Upper lobe of left lung (tissue), 6 donors: ENCODE results near the gene ANKRD36B. TPM values are rescaled to one million over a fixed set of nuclear protein-coding genes. Genes with fewer than 3 reads are reported as not detected.
"Not testable (repeated sequence)": the region's sequence is repeated elsewhere in the genome, so short reads cannot be mapped to it uniquely, and the experiment has no call there.

Experiments used
- ATAC-seq, 2 donors: fragments of 200-7000 bp; cut with Tn5 transposase; one replicate each; pipeline ENCODE4 v1.9.1; 2022; ENCODE audit warnings: mild to moderate bottlenecking in 2 of 2, moderate library complexity in 2 of 2; ENCODE audit not compliant: low FRiP score in 2 of 2
- DNase-seq, 2 donors: peaks; one replicate each; pipeline ENCODE4 v3.0.0-alpha.2; 2019 to 2020
- H3K27ac ChIP-seq, 4 donors: fragments of 200-600 bp; sonication (generic); one replicate each; pipeline ENCODE4 v1.5.1; 2016 to 2019
- H3K27me3 ChIP-seq, 4 donors: fragments of 200-600 bp; sonication (generic); one replicate each; pipeline ENCODE4 v1.5.1; 2017 to 2019
- H3K36me3 ChIP-seq, 4 donors: fragments of 200-600 bp; sonication (generic); one replicate each; pipeline ENCODE4 v1.5.1; 2016 to 2019
- H3K4me1 ChIP-seq, 4 donors: fragments of 200-600 bp; sonication (generic); one replicate each; pipeline ENCODE4 v1.5.1; 2018 to 2019
- H3K4me3 ChIP-seq, 4 donors: fragments of 200-600 bp; sonication (generic); one replicate each; pipeline ENCODE4 v1.5.1; 2017 to 2019; ENCODE audit warnings: mild to moderate bottlenecking in 2 of 4, moderate library complexity in 1 of 4
- H3K9me3 ChIP-seq, 4 donors: fragments of 200-600 bp; sonication (generic); one replicate each; pipeline ENCODE4 v1.5.1; 2018 to 2019
- EP300 ChIP-seq, 4 donors: sonication (generic); formaldehyde crosslinking; IDR thresholded peaks; one replicate each; pipeline ENCODE4 v1.5.1; 2017; ENCODE audit warnings: antibody characterized with exemption in 4 of 4, control low read depth in 2 of 4
- POLR2A ChIP-seq, 4 donors: fragments of 450-650 bp; IDR thresholded peaks; one replicate each; pipeline ENCODE4 v1.5.1; 2016 to 2017; ENCODE audit warnings: antibody characterized with exemption in 4 of 4, mild to moderate bottlenecking in 2 of 4
- POLR2AphosphoS5 ChIP-seq, 2 donors: sonication (generic); formaldehyde crosslinking; IDR thresholded peaks; one replicate each; pipeline ENCODE4 v1.5.1; 2017; ENCODE audit warnings: antibody characterized with exemption in 2 of 2
- WGBS, 2 donors: methylation state at CpG; one replicate each; pipeline ENCODE4 v1.1.5; 2017 to 2018; 5-methylcytosine and 5-hydroxymethylcytosine counted together
- total RNA-seq, 6 donors: library from RNA; depleted of rRNA in 4 of 6; stranded (reverse); fragments of >200 nt in 4 of 6; gene quantifications; one replicate each; pipeline versions ENCODE4 v1.1.0 to v1.2.1, GENCODE V29; 2016 to 2021
- TF ChIP-seq, protein P1 (sequence below), 6 experiments: fragments of 450-650 bp in 4 of 6; fragments of 200-600 bp in 2 of 6; sonication (generic) in 2 of 6; IDR thresholded peaks; one replicate each; pipeline ENCODE4 v1.5.1; 2016 to 2019; ENCODE audit warnings: antibody characterized with exemption in 6 of 6
- donor health status: DM: no; HTN: no; CAD: no; lungs with moderate emphysema.
- donor health status: DM: no; HTN: yes; CAD: no; lungs with severe emphysema.

Gene ANKRD36B
- total RNA-seq, result 100 to 1,000 TPM in 1 of 6 donors, 10 to 100 TPM in 5; 11.0 to 211 (median 37.5) TPM

- H3K36me3 ChIP-seq, H3K27me3 ChIP-seq: not testable (repeated sequence)
- peak within 1 kb of the TSS; percentile 85 to 95 (median 92) for H3K27ac ChIP-seq
These were observed at the start of gene ANKRD36B for GRCh38 chr2:97589598-97590510. TSS of gene ANKRD36B (minus strand) at chr2:97589877. CDS start at chr2:97589685, 192 bp downstream.

DNA sequence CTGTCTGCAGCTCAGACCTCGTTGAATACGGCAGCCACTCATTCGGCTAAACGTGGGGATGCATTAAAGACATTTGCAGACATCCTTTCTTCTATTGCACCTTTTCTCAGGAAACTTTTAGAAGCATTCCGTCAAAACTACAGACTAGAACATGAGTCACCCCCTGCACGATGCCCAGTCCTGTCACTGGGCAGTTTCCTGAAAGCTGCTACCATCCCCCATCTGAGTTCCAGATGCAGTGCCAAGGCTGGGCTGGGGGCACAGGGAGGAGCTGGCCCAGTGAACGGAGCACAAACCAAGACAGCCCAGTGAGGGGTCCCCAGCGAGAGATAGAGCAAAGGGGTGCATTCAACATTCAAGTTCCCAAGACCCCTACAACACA, 36.4 kb upstream of the ANKRD36B start:
- not testable (repeated sequence) for H3K36me3 ChIP-seq, H3K4me1 ChIP-seq, DNase-seq, H3K9me3 ChIP-seq, H3K4me3 ChIP-seq, ATAC-seq, H3K27me3 ChIP-seq, H3K27ac ChIP-seq
- 66 to 77% methylated on average over 7 to 8 of the region's 8 CpGs for WGBS, 2 donors

More at GRCh38 chr2:97589598-97590510, at the start of gene ANKRD36B:
- DNase-seq (peak; percentile 76 to 83), ATAC-seq (peak; percentile 89 to 91)
- WGBS, 2 donors, result 0% methylated on average over 3 to 16 of the region's 90 CpGs
- H3K4me3 ChIP-seq, result peak within 1 kb of the TSS; percentile 47 to 76 (median 62)
- H3K4me1 ChIP-seq, H3K9me3 ChIP-seq: not testable (repeated sequence)
- TF ChIP-seq POLR2AphosphoS5 (IDR thresholded peaks at IDR 0.05), result peak in 1 of 2 donors; percentile 52

DNA sequence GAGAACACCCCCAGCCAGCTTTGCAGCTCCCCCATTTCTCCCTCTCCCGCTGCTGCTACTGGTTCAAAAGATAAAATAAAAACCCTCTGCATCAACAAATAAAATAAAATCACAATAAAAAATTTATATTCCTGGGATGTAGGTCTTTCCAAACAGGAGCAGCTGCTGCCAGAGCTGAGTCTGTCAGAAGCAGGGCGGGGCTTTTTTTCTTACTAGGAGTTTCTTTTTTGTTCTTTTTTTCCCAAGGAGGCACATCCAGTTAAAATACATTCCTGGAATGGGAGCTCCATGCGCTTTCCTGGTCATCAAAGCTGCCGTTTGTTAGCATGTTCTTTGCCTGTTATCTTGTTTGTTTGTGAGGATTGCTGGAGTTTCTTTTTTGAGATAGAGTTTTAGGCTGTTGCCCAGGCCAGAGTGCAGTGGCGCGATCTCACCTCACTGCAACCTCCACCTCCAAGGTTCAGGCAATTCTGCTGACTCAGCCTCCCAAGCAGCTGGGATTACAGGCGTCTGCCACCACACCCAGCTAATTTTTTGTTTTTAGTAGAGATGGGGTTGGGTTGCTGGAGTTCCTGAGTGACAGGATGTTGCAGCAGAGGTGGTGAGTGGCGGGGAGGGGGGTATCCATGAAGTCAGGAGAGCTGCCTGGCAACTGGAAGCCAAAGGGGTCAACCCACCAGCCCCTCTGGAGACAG, 35.8 kb upstream of the ANKRD36B start:
- H3K27ac ChIP-seq, H3K4me1 ChIP-seq, H3K9me3 ChIP-seq, H3K27me3 ChIP-seq, H3K36me3 ChIP-seq, H3K4me3 ChIP-seq, DNase-seq, ATAC-seq: not testable (repeated sequence)
- WGBS, 2 donors, result 29% methylated on average over 1 of the region's 8 CpGs; no CpG with 5 or more reads in 1 of the 2 donors

DNA sequence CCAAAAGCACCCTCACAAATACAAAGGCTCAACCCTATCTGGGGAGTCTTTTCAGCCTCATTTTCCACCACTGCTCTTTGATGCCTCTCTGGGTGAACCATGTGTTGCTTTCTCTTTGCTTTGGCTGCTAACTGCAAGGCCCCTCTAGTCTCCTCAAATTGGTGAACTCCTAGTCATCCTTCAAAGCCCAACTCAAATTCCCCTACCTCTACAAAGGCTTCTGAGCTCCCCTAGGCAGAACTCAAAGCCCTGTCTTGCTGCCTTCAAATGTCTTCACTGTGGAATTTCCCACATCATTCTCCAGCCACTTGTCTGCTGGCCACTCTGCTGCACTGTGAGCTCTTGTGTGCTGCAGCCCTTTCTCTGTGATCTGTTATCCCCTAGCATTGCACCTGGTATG, 33.3 kb upstream of the ANKRD36B start:
- H3K36me3 ChIP-seq, DNase-seq, ATAC-seq, H3K27me3 ChIP-seq, H3K9me3 ChIP-seq, H3K4me1 ChIP-seq, H3K27ac ChIP-seq, H3K4me3 ChIP-seq: not testable (repeated sequence)

GRCh38 chr2:97620492-97620891, 30.8 kb upstream of the ANKRD36B start:
- not testable (repeated sequence) for H3K36me3 ChIP-seq, H3K27ac ChIP-seq, ATAC-seq, H3K4me3 ChIP-seq, DNase-seq, H3K9me3 ChIP-seq, H3K27me3 ChIP-seq, H3K4me1 ChIP-seq
- WGBS, 2 donors, result 82 to 91% methylated on average over 1 of the region's 1 CpG

- H3K27me3 ChIP-seq, H3K4me3 ChIP-seq, H3K4me1 ChIP-seq, DNase-seq, H3K9me3 ChIP-seq, H3K36me3 ChIP-seq, H3K27ac ChIP-seq: not testable (repeated sequence)
- ATAC-seq, result peak in 1 of 2 donors; percentile 78
- 100% methylated on average over 3 of the region's 14 CpGs; no CpG with 5 or more reads in 1 of the 2 donors for WGBS, 2 donors
These were observed 29.5 kb upstream of the ANKRD36B start for GRCh38 chr2:97618939-97619827.

DNA sequence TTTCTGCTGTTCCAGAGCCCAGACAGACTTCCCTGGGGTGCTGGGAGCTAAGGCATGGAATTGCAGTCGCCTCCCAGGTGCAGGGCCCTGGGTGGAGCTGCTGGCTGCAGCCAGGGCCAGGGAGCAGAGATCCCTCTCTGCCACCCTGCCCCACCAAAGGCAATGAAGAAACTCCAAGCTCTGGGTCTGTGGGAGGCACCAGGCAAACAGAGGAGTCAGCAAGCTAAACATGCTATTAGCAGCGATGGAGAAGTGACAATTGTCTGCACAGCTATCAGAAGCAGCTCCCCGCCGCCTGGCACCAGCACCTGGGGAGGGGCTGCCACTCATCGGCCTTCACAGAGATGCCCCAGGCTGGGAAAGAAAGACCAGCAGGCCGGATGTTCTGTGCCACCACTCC, 28.2 kb upstream of the ANKRD36B start:
- H3K27ac ChIP-seq, result no peak overlapping the region
- no peaks in the 10 kb centered on the region for H3K4me1 ChIP-seq
- H3K27me3 ChIP-seq, result no peaks in the 10 kb centered on the region
- H3K36me3 ChIP-seq, result no peaks in the 10 kb centered on the region
- ATAC-seq, result no peak
- DNase-seq, result no peak
- H3K9me3 ChIP-seq, result no peaks in the 10 kb centered on the region
- no peak overlapping the region for H3K4me3 ChIP-seq
- TF ChIP-seq POLR2A (IDR thresholded peaks at IDR 0.05) (no peak), EP300 (IDR thresholded peaks at IDR 0.05) (no peak), POLR2AphosphoS5 (IDR thresholded peaks at IDR 0.05) (no peak)
- TF ChIP-seq, protein P1, sequence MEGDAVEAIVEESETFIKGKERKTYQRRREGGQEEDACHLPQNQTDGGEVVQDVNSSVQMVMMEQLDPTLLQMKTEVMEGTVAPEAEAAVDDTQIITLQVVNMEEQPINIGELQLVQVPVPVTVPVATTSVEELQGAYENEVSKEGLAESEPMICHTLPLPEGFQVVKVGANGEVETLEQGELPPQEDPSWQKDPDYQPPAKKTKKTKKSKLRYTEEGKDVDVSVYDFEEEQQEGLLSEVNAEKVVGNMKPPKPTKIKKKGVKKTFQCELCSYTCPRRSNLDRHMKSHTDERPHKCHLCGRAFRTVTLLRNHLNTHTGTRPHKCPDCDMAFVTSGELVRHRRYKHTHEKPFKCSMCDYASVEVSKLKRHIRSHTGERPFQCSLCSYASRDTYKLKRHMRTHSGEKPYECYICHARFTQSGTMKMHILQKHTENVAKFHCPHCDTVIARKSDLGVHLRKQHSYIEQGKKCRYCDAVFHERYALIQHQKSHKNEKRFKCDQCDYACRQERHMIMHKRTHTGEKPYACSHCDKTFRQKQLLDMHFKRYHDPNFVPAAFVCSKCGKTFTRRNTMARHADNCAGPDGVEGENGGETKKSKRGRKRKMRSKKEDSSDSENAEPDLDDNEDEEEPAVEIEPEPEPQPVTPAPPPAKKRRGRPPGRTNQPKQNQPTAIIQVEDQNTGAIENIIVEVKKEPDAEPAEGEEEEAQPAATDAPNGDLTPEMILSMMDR (IDR thresholded peaks at IDR 0.05), result no peak
- WGBS, 2 donors, result 100% methylated on average over 1 of the region's 6 CpGs; no CpG with 5 or more reads in 1 of the 2 donors

DNA sequence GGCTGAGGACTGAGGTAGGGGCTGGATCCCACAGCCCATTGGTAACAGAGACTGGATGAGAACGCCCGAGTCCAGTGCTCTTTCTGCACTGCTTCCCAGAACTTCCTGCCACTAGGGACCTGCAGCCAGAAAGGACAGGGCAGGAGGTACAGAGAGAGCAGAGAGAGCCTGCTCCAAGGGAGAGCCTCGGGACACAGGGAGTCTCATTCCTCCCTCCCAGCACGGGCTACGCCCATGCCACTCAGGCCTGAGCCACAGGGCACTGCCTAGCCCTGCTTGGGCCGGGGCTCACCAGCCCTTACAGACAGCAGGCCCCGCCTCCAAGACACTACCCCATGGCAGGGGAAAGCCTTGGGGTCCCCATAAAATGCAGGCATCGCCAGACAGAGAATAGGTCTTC, 26.1 kb upstream of the ANKRD36B start:
- H3K36me3 ChIP-seq, ATAC-seq, H3K27me3 ChIP-seq, H3K4me3 ChIP-seq, H3K27ac ChIP-seq, H3K9me3 ChIP-seq, DNase-seq, H3K4me1 ChIP-seq: not testable (repeated sequence)
- WGBS, 2 donors, result 80% methylated on average over 1 of the region's 8 CpGs; no CpG with 5 or more reads in 1 of the 2 donors

GRCh38 chr2:97611895-97612294, 22.2 kb upstream of the ANKRD36B start:
- not testable (repeated sequence) for ATAC-seq, H3K27me3 ChIP-seq, H3K9me3 ChIP-seq, H3K36me3 ChIP-seq, DNase-seq, H3K4me3 ChIP-seq, H3K27ac ChIP-seq, H3K4me1 ChIP-seq
- no CpG with 5 or more reads among the region's 7 CpGs for WGBS, 2 donors

GRCh38 chr2:97608745-97609144, 19.1 kb upstream of the ANKRD36B start:
- not testable (repeated sequence) for ATAC-seq, H3K36me3 ChIP-seq, DNase-seq, H3K27me3 ChIP-seq, H3K4me1 ChIP-seq, H3K27ac ChIP-seq, H3K4me3 ChIP-seq, H3K9me3 ChIP-seq
- WGBS, 2 donors, result 91 to 93% methylated on average over 2 to 4 of the region's 4 CpGs
